H9 (cell line): Measurements from ENCODE around the gene KIAA1614. TPM values are rescaled to one million over a fixed set of nuclear protein-coding genes. Genes with fewer than 3 reads are reported as not detected.

Source experiments
- DNase-seq: peaks from one replicate; pipeline ENCODE4 v3.0.0-alpha.2; 2017
- H2AFZ ChIP-seq: one replicate; pipeline ENCODE4 v1.6.1; 2013; ENCODE audit warnings: mild to moderate bottlenecking, low read length, control low read depth, moderate library complexity
- H2AK5ac ChIP-seq: 2 replicates; pipeline ENCODE4 v1.6.1; 2013; ENCODE audit warnings: low read length, control low read depth, mixed read lengths; ENCODE audit not compliant: insufficient read length
- H2BK120ac ChIP-seq: one replicate; pipeline ENCODE4 v1.6.1; 2013; ENCODE audit warnings: low read depth, mild to moderate bottlenecking, low read length, control low read depth, inconsistent platforms; ENCODE audit not compliant: poor library complexity, severe bottlenecking
- H2BK12ac ChIP-seq: 2 replicates; pipeline ENCODE4 v1.6.1; 2013; ENCODE audit warnings: low read length, control low read depth, mixed read lengths, low read depth; ENCODE audit not compliant: insufficient read length
- H2BK15ac ChIP-seq: 2 replicates; pipeline ENCODE4 v1.6.1; 2013; ENCODE audit warnings: low read depth, low read length, control low read depth
- H2BK20ac ChIP-seq: one replicate; pipeline ENCODE4 v1.6.1; 2013; ENCODE audit warnings: low read depth, mild to moderate bottlenecking, low read length, control low read depth, inconsistent platforms; ENCODE audit not compliant: poor library complexity, severe bottlenecking
- H2BK5ac ChIP-seq: 2 replicates; pipeline ENCODE4 v1.6.1; 2013; ENCODE audit warnings: low read length, control low read depth, mixed read lengths; ENCODE audit not compliant: insufficient read length
- H3K14ac ChIP-seq: 2 replicates; pipeline ENCODE4 v1.6.1; 2013; ENCODE audit warnings: low read length, control low read depth; ENCODE audit not compliant: insufficient read depth
- H3K18ac ChIP-seq: 2 replicates; pipeline ENCODE4 v1.6.1; 2013; ENCODE audit warnings: low read depth, mild to moderate bottlenecking, mixed read lengths, low read length, control low read depth; ENCODE audit not compliant: insufficient read length
- H3K23ac ChIP-seq: 2 replicates; pipeline ENCODE4 v1.6.1; 2013; ENCODE audit warnings: low read length, control low read depth, mixed read lengths, low read depth; ENCODE audit not compliant: insufficient read length
- H3K23me2 ChIP-seq: 2 replicates; pipeline ENCODE4 v1.6.1; 2013; ENCODE audit warnings: low read depth, mild to moderate bottlenecking, mixed read lengths, low read length, control low read depth; ENCODE audit not compliant: insufficient read length, poor library complexity, severe bottlenecking
- H3K27ac ChIP-seq: 2 replicates; pipeline ENCODE4 v1.5.1; 2013; ENCODE audit warnings: low read length, control low read depth, mixed read lengths, low read depth; ENCODE audit not compliant: insufficient read length
- H3K27me3 ChIP-seq: 2 replicates; pipeline ENCODE4 v1.6.1; 2013; ENCODE audit warnings: low read length, control low read depth, inconsistent platforms; ENCODE audit not compliant: insufficient read depth
- H3K4ac ChIP-seq: 2 replicates; pipeline ENCODE4 v1.6.1; 2013; ENCODE audit warnings: low read depth, mild to moderate bottlenecking, control low read depth, inconsistent platforms, low read length, moderate library complexity
- H3K4me1 ChIP-seq: 2 replicates; pipeline ENCODE4 v1.6.1; 2013; ENCODE audit warnings: low read length, control low read depth, inconsistent platforms; ENCODE audit not compliant: insufficient read depth
- H3K4me2 ChIP-seq: 2 replicates; pipeline ENCODE4 v1.6.1; 2013; ENCODE audit warnings: low read length, control low read depth, mixed read lengths; ENCODE audit not compliant: insufficient read length, insufficient read depth
- H3K56ac ChIP-seq: 2 replicates; pipeline ENCODE4 v1.6.1; 2013; ENCODE audit warnings: low read depth, mild to moderate bottlenecking, mixed read lengths, low read length, control low read depth; ENCODE audit not compliant: insufficient read length
- H3K79me1 ChIP-seq: 2 replicates; pipeline ENCODE4 v1.6.1; 2013; ENCODE audit warnings: low read depth, mild to moderate bottlenecking, moderate library complexity, low read length, control low read depth, inconsistent platforms; ENCODE audit not compliant: insufficient read depth, poor library complexity, severe bottlenecking
- H3K79me2 ChIP-seq: 2 replicates; pipeline ENCODE4 v1.6.1; 2013; ENCODE audit warnings: low read length, control low read depth, inconsistent platforms; ENCODE audit not compliant: insufficient read depth
- H3K9ac ChIP-seq: 2 replicates; pipeline ENCODE4 v1.6.1; 2013; ENCODE audit warnings: low read length, control low read depth, mixed read lengths; ENCODE audit not compliant: insufficient read length; ENCODE audit errors: extremely low read depth
- H3K9me3 ChIP-seq: one replicate; pipeline ENCODE4 v1.6.1; 2013; ENCODE audit warnings: low read depth, low read length, inconsistent platforms; ENCODE audit not compliant: control insufficient read depth
- H3T11ph ChIP-seq: one replicate; pipeline ENCODE4 v1.6.1; 2013; ENCODE audit warnings: mild to moderate bottlenecking, low read length, control low read depth, inconsistent platforms
- H4K20me1 ChIP-seq: one replicate; pipeline ENCODE4 v1.6.1; 2013; ENCODE audit not compliant: control insufficient read depth, insufficient read length, insufficient read depth
- H4K5ac ChIP-seq: 2 replicates; pipeline ENCODE4 v1.6.1; 2013; ENCODE audit warnings: low read depth, mild to moderate bottlenecking, mixed read lengths, low read length, control low read depth; ENCODE audit not compliant: insufficient read length
- H4K8ac ChIP-seq: replicated peaks from 2 replicates; pipeline ENCODE4 v1.6.1; 2013; ENCODE audit warnings: low read length, control low read depth, mixed read lengths, low read depth; ENCODE audit not compliant: insufficient read length
- H4K91ac ChIP-seq: 2 replicates; pipeline ENCODE4 v1.6.1; 2013; ENCODE audit warnings: low read depth, mild to moderate bottlenecking, moderate library complexity, mixed read lengths, low read length, control low read depth; ENCODE audit not compliant: insufficient read length
- H3K27ac Mint-ChIP-seq, 3 experiments: 2 replicates in 2 of 3; 3 replicates in 1 of 3; pipeline ENCODE4 v1.8.0; 2020 to 2021; ENCODE audit warnings: mixed read lengths in 3 of 3, mild to moderate bottlenecking in 1 of 3, moderate library complexity in 1 of 3
- H3K27me3 Mint-ChIP-seq: 2 replicates; pipeline ENCODE4 v1.8.0; 2021; ENCODE audit warnings: low read depth, mild to moderate bottlenecking, moderate library complexity, mixed read lengths
- H3K36me3 Mint-ChIP-seq, 3 experiments: 2 replicates in 2 of 3; 3 replicates in 1 of 3; pipeline ENCODE4 v1.8.0; 2020 to 2021; ENCODE audit warnings: low read depth in 3 of 3, mixed read lengths in 3 of 3; ENCODE audit not compliant: insufficient read depth in 1 of 3
- H3K4me1 Mint-ChIP-seq, 2 experiments: 2 replicates each; pipeline ENCODE4 v1.8.0; 2020; ENCODE audit warnings: mixed read lengths in 2 of 2
- H3K4me3 Mint-ChIP-seq, 2 experiments: 2 replicates in 1 of 2; 3 replicates in 1 of 2; pipeline ENCODE4 v1.8.0; 2020 to 2021; ENCODE audit warnings: mild to moderate bottlenecking in 2 of 2, mixed read lengths in 2 of 2, moderate library complexity in 1 of 2
- H3K9me3 Mint-ChIP-seq, 2 experiments: 2 replicates in 1 of 2; 3 replicates in 1 of 2; pipeline ENCODE4 v1.8.0; 2020; ENCODE audit warnings: mild to moderate bottlenecking in 2 of 2, mixed read lengths in 2 of 2, moderate library complexity in 1 of 2
- CTCF ChIP-seq: fragments of 200-600 bp; sonication (generic); conservative IDR thresholded peaks from 3 replicates; pipeline ENCODE4 v1.8.0; 2021; ENCODE audit warnings: antibody characterized with exemption, mild to moderate bottlenecking
- WGBS: extraction: QIAGEN DNeasy Blood & Tissue Kit; methylation state at CpG from one replicate; pipeline ENCODE4 v1.1.7; 2013; ENCODE audit warnings: missing lambda C conversion rate, low lambda C conversion rate, mixed read lengths; ENCODE audit not compliant: insufficient read length; ENCODE audit errors: extremely low coverage; 5-methylcytosine and 5-hydroxymethylcytosine counted together
- total RNA-seq: library from RNA; stranded (reverse); gene quantifications from 2 replicates; pipeline ENCODE4 v1.2.1, GENCODE V29; 2021

The KIAA1614 gene
- total RNA-seq, 1 experiment from 2014 or later, result 1.3 TPM

GRCh38 chr1:180924939-180925338 is 12.2 kb downstream of the KIAA1614 start:
- no peak overlapping the region for H3K9ac ChIP-seq
- no peak overlapping the region for H3K23ac ChIP-seq
- no peak overlapping the region for H4K8ac ChIP-seq
- H4K5ac ChIP-seq, result no peak overlapping the region
- no peak overlapping the region for H3K4ac ChIP-seq
- H2AK5ac ChIP-seq, result no peak overlapping the region
- Mint-ChIP-seq H3K4me3 (no peak overlapping the region), H3K9me3 (no peaks in the 10 kb centered on the region), H3K27me3 (peaks cover 2% of the 10 kb centered on the region; the same call in 1 of the 2 replicates), H3K27ac (peak overlapping the region in 1 of 3 experiments; percentile 8; a peak in 2 of 7 replicates), H3K36me3 (peaks cover 0 to 6% (median 0%) of the 10 kb centered on the region in 3 experiments; a peak in 2 of 7 replicates), H3K4me1 (peaks cover 71 to 79% of the 10 kb centered on the region in 2 experiments)
- H2BK20ac ChIP-seq, result no peak overlapping the region
- H3K27me3 ChIP-seq, result no peaks in the 10 kb centered on the region
- no peak overlapping the region for H3T11ph ChIP-seq
- peaks cover 27% of the 10 kb centered on the region; the same call in 1 of the 2 replicates for H3K4me1 ChIP-seq
- no peaks in the 10 kb centered on the region for H3K79me2 ChIP-seq
- no peak overlapping the region for H3K27ac ChIP-seq
- no peak overlapping the region for H2AFZ ChIP-seq
- no peak overlapping the region for H3K4me2 ChIP-seq
- DNase-seq, result no peak
- no peak overlapping the region for H2BK15ac ChIP-seq
- H3K79me1 ChIP-seq, result no peaks in the 10 kb centered on the region
- H3K18ac ChIP-seq, result no peak overlapping the region
- H2BK5ac ChIP-seq, result no peak overlapping the region
- H3K9me3 ChIP-seq, result no peaks in the 10 kb centered on the region
- no peaks in the 10 kb centered on the region for H4K20me1 ChIP-seq
- H4K91ac ChIP-seq, result no peak overlapping the region
- H3K14ac ChIP-seq, result no peak overlapping the region
- peaks cover 6% of the 10 kb centered on the region for H3K23me2 ChIP-seq
- H3K56ac ChIP-seq, result no peak overlapping the region
- H2BK12ac ChIP-seq, result no peak overlapping the region
- H2BK120ac ChIP-seq, result no peak overlapping the region
- no CpG with 5 or more reads among the region's 2 CpGs for WGBS
- TF ChIP-seq CTCF, result no peak
